Gastroesophageal sphincter (tissue), 3 donors: ENCODE data around the gene RAB3B.

ENCODE experiments used
- CTCF ChIP-seq, 4 experiments: fragments of 200-600 bp in 2 of 4; fragments of 450-650 bp in 2 of 4; sonication (generic) in 1 of 4; IDR thresholded peaks; one replicate each; pipeline ENCODE4 v1.5.1; 2017 to 2019; ENCODE audit warnings: antibody characterized with exemption in 4 of 4, mild to moderate bottlenecking in 2 of 4, moderate library complexity in 2 of 4
- POLR2A ChIP-seq, 2 donors: fragments of 450-650 bp; IDR thresholded peaks; one replicate each; pipeline ENCODE4 v1.6.1; 2017; ENCODE audit warnings: antibody characterized with exemption in 2 of 2, mild to moderate bottlenecking in 2 of 2, moderate library complexity in 1 of 2
- POLR2AphosphoS5 ChIP-seq: sonication (generic); formaldehyde crosslinking; IDR thresholded peaks from one replicate; pipeline ENCODE4 v1.6.1; 2017; ENCODE audit warnings: antibody characterized with exemption

DNA sequence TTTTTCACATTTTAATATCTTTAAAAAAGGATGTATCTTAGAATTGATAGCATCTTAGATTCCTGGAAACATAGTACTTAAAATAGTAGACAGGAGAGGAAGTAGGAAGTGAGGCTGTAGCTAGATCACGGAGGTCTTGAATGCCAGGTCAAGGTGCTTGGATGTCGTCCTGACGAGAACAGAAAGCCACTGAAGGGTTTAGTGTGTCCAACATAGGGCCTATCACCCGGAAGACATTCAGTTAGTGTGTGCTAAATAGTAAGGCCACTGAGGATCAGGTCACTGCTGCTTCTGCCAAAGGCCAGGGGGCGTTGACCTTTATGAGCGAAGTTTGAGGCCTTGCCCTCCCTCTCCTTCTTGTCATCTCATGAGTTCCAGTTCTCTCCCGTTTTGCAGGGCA is 35.7 kb downstream of the RAB3B start:
- TF ChIP-seq POLR2A (IDR thresholded peaks at IDR 0.05) (no peak), CTCF (IDR thresholded peaks at IDR 0.05) (no peak), POLR2AphosphoS5 (no peak)
